Measurements from ENCODE around the gene FBXO31.

The FBXO31 gene, protein sequence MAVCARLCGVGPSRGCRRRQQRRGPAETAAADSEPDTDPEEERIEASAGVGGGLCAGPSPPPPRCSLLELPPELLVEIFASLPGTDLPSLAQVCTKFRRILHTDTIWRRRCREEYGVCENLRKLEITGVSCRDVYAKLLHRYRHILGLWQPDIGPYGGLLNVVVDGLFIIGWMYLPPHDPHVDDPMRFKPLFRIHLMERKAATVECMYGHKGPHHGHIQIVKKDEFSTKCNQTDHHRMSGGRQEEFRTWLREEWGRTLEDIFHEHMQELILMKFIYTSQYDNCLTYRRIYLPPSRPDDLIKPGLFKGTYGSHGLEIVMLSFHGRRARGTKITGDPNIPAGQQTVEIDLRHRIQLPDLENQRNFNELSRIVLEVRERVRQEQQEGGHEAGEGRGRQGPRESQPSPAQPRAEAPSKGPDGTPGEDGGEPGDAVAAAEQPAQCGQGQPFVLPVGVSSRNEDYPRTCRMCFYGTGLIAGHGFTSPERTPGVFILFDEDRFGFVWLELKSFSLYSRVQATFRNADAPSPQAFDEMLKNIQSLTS

DNA sequence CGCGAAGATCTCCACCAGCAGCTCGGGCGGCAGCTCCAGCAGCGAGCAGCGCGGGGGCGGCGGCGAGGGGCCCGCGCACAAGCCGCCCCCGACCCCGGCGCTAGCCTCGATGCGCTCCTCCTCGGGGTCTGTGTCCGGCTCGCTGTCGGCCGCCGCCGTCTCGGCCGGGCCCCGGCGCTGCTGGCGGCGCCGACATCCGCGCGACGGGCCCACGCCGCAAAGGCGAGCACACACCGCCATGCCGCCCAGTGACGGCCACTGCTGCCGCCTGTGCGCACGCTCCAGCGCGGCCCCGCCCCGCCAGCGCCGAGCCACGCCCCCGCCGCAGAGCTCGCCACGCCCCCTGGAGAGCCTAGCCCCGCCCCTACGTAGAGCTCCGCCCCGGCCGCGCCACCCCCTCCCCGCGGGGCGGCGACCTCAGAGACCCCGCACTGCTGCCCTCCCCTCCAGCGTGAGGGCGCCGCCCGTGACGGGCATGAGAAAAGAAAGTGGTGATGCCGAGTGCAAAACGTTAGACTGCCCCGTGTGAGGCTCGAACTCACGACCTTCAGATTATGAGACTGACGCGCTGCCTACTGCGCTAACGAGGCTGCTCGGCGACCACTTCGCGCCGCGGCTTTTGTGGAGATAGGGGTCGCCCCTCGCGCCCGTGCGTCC is at the start of gene FBXO31:
Gene FBXO31, minus strand, starts transcription at position 272 of the 657 bp plus-strand sequence. Its CDS starts 32 bp downstream, at position 240.
- DNase-seq, result peak; percentile 94

DNA sequence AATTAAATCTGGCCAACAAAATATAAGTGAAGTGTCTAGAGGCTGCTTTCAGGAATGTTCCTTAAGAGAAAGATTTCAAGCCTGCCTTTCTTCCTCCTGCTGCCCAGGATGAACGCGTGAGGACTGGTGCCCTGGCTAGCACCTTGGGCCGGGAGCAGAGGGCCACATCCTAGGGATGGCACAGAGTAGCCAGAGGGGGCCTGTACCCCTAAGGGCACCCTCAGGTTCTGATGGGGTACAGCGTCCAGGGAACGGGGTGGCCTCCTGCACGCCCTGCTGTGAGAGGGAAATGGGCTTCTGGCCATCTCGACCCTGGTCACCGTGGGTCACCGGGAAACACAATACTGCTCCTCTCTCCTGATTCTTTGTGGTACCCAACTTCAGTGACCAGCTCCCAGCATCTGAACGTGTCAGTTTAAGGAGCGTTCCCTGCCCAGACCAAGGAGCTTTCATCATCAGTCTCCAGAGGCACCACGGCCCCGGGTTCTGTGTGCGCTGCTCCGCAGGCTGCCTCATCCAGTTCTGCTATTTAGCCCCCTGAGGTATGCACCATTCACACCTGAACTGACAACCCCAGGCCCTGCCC is 48.8 kb upstream of the FBXO31 start:
- no peak for DNase-seq

DNA sequence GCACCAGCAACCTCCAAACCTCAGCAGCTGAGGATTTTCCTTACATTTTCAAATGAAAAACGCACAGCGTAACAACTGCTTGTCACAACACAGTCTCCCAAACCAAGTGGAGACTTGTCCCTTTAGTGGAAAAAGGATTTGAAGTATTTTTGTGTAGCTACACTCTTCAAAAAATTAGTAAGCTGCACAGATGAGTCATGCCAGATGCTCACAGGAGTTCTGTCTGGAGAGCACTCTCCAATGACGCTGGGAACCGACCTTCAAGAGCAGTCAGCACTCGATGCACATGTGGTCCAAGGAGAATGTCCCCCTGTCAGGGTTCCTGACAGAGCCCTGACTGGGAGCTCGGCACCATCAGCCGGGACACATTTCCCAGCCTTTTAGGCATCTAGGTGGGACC is 48.4 kb upstream of the FBXO31 start:
- DNase-seq, result no peak

DNA sequence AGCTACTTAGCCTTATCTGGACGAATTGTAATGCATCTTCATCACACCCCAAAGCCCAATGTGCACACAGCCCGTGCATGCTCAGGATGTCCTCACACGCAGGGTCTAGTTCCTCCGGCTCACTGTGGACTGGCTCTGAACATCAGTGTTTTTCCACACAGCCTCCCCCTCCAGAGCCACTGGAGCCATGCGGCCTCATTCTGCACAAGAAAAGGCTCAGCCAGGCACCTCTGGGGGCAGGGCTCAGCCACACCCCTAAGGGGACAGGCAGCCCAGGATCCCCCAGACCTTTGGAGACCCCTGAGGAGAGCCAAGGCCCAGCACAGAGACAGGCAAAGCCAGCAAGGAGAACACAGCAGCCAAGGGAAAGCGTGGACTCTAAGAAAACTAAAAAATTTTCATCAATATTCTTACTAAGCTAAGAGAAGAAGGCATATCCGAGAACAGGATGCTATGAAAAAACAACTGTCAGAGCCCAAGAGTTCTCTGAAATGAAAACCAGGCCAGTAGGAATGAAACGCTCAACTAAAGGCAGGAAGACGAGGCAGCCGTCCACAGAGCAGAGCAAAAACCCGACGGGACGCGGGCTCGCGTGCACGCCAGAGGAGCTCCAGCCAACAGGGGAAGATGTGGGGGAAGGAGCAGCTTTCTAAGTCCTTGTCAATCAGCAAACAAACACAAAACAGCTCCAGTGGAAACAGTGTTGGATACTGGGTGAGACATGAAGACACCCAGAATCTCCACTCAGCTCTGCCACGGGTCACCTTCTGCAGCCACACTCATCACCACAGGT is 43.0 kb upstream of the FBXO31 start:
- no peak for DNase-seq

DNA sequence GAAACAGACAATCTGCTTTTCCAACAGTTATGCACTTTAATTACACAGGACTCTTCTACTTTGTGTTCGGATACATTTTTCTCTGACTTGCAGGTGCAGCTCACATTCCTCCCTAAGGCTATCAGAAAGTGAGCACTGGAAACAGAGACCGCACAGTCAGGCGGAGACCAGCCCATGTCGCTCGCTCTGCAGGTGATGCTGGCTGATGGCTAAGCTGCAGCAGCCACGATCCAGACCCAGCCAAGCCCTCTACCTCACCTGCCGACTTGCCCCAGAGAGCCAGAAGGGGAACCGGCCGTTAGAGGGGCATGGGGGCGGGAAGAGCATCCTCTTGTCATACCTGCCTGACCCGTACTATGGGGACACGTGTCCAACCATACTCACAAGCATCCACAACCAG is 42.4 kb upstream of the FBXO31 start:
- no peak for DNase-seq

DNA sequence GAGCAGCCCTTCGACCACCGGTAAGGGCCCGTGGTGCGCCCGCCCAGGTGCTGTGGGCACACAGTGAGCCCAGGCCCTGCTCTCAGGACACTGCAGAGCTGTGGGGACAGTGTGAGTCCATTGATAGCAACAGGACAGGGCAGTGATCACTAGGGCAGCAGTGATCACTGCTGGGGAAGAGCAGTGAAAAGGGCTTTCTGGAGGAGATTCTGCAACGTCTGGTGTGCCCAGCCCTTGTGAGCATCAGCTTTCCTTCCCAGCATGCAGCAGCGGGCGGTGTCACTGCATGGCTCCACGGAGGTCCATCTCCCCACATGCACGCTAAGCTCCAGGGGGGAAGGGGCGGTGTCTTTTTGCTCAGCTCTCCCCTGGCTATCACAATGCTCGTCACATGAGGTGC is 40.7 kb upstream of the FBXO31 start:
- DNase-seq, result no peak

DNA sequence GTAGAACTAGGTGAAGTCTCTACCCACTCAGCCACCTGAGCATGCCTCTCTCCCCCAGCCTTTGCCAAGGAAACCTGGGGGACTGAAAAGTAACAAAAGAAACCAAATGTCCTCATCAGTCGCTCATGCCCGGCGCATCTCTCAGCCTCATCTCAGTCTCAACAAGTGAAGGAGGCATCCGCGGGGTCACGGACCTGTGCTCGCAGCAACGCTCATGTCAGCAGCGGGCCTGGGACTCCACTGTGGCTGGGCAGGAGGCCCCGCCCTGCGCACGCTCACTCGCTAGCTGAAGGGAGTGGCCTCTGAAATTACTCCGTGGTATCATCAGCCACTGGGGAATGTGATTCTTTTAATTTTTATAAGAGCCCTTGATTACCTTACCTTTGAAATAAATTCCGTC is 39.9 kb upstream of the FBXO31 start:
- DNase-seq, result no peak

DNA sequence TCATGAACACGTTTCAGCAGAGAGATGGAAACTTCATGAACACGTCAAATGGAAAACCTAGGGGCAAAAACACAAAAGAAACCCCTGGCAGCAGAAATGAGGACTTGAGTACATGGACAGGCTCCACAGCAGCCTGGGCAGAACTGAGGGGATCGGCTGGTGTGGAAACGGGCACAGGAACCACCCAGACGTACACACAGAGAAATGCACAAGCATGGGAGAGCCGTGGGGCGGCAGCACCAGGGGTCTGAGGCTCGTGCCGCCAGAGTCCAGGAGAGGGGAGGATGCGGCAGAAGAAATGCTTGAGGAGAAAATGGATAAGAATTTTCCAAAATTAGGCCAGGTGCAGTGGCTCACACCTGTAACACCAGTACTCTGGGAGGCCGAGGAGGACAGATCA is 38.5 kb upstream of the FBXO31 start:
- DNase-seq, result no peak

DNA sequence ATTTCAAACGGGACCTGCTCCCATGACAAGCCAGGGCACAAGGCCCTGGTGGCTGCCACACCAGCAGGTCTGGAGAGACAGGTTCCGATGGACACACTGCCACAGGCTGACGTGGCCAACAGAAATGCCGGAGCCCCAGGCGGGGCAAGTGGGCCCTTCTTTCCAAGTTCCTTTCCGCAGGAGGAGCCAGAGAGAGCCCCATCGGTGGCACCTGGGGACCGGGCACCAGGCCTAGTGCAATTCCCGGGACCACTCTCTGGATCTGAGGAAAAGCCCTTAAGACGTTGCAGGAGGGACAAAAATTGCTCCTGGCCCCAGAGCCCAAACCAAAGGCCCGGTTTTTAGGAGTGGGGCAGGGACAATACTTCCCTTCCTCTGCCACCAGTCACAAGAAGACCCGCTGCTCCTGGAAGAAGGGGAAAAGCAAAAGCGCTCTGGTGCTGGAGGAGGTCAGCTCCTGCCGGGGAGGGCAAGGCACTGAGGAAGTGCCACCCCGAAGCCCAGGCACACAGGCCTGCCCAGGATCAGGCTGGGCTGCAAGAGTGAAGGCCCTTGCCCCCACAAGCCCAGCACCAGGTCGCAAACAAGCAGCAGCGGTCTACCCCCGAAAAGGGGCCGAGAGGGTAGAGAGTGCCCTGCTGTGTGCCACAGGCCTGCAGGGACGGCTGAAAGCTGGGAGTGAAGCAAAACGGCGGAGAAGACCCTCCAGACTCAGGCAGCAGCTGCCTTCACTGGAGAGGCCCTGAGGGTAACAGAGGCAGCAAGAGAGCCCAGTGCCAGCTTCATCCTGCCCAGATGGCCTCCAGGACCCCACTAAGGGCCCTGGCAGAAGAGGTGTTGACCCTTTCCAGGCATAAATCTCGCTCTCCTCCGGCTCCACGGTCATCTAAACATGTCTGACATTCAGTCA is 37.7 kb upstream of the FBXO31 start:
- DNase-seq, result no peak

DNA sequence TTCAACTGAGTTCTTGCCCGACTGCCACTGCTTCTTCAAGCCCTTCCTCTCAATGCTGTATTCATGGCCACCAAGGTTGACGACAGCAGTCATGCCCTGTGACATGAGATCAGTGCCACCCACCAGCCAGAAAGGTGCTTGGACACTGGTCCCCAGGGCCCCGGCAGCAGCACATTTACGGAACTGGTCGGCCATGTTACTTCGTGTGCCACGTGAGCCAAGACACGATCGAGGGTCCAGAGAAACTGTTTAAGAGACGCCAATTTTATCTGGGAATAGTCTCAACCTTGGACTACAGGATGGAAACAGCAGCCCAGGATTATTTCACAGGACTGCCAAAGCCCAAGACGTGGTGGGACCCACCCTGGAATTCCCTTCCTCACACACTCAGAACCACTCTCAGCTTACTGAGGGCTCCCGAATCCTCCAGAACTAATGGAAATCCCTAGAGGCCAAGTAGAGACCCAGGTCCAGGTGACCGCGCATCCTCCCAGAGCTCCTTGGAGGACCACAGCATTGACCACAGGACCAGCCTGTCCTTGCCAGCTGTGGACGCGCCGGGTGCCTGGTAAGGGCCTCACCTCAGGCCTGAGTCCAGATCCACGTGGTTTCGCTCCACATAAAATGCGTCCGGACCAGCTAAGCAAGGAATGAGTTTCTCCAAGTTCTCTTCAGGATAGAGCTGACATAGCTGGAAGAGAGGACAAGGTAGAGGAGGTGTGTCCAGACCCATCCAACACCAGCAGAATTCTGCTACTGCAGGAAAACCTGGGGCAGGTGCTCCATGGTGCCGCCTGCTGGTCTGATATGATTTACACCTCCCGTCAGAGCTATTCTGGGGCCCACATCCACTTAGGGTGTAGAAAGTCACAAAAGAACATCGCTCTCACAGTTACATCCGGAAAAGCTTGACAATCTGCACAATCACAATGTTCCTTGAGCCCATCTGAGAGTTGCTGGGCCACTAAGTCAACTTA is 36.7 kb upstream of the FBXO31 start:
- DNase-seq, result no peak

DNA sequence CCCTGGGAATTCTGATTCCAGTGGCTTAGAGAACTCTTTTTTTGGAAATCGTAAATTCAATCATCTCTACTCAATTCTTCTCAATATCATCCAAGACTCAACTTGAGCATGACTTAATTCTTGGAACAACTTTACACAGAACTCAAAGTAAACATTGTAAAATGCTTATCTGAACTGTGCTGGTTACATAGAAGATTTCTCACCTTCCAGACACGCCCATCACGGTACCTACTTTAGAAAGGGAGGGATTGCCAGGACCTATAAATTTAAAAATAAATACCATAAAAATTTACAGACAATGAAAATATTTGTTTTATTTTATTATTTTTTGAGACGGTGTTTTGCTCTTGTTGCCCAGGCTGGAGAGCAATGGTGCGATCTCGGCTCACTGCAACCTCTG is 35.1 kb upstream of the FBXO31 start:
- no peak for DNase-seq

DNA sequence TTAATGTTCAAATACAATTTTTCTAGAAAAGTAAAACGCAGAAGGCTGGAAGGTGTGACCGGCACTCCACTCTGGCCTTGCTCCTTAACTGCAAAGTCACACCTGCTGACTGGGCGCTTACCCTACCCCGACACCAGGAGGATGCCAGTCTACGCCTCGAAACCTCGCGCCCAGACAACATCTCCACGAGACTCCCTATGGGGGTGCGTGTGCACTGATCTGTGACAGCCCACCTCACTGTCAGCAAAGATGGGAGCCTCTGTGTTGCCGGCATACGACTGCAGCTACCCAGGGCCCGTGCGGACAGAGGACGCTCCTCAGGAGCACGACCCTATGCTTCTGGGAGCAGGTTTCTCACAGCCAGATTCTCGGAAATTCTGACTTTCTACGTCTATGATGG is 34.6 kb upstream of the FBXO31 start:
- DNase-seq, result no peak

DNA sequence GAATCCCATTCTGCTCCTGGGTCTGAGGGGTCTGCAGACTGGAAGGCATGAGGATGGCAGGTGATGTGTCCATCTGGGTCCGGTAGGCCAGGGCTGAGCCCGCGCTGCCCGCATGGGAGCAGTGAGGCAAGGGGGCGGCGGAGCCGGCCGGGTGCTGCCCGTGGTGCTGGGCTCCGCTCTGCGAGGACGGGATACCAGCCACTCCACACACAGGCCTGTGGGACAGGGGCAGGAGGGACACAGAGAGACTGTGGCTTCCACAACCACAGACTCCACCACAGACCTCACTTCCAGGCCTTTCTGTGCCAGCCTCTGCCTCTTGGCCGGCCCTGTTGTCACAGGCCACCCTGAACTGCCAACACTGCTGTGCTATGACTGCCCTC is 33.9 kb upstream of the FBXO31 start:
- no peak for DNase-seq

DNA sequence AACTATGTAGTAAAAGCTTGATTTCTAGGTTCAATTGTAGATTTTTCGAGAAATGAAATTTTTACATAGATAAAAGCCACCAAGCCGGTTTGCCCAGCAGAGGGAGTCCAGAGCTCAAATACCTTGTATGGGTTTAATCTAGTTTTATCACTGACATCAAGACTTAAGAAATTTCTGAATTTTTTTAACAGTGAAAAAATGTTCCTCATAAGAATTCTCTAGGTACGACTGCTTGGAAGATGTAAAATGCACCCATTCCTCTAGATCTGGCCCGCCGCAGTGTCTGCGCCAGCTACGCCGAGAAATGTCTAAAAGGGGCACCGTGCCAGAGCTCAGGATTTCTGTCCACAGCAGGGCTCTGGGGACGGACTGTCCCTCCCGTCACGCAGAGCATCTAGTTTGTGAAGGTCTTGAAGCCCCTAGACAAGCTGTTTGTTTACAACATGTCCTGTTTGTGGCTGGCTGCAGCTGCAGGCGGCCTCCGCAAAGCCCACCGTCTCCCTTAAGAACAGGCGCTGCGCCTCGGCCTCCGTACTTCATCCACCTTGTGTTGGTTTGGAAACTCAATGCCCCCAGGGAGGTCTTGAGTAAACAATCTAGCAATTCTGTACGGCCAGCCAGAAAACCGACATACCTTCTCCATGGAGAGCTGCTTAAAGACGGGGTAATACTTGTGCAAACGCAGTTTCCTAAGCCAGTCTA is 33.4 kb upstream of the FBXO31 start:
- DNase-seq, result no peak

DNA sequence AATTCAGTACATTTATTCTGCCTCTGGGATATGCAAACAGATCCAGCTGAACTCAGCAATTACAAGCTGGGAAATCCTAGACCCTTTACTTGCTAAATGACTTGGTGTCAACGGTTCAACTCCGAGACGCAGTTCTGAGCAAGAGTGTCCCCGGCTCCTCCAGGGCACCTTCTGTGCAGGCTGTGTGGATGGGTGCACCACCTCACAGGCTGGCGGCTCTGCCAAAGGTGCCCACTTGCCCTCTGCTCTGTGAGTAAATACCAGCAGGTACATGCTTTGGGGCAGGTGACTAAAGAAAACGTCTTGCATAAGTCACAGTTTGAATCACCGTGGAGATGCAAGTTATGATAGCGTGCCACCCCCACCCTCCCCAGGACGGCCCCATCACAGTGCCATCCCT is 31.9 kb upstream of the FBXO31 start:
- DNase-seq, result no peak

DNA sequence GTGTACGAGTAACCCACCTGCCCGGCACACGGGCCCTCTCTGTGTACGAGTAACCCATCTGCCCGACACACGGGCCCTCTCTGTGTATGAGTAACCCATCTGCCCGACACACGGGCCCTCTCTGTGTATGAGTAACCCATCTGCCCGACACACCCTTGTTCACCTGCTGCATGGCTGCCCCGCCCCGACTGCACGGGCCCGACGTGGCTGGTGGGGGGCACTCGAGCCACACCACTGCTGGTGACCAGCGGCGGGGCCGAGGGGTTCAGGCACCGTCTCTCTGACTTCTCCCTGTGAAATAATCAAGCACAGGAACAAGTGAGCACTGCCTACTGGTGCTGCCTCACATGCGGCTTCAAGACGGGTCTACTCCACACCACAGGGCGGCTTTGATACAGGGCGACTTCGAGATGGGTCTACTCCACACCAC is 30.7 kb upstream of the FBXO31 start:
- DNase-seq, result no peak

DNA sequence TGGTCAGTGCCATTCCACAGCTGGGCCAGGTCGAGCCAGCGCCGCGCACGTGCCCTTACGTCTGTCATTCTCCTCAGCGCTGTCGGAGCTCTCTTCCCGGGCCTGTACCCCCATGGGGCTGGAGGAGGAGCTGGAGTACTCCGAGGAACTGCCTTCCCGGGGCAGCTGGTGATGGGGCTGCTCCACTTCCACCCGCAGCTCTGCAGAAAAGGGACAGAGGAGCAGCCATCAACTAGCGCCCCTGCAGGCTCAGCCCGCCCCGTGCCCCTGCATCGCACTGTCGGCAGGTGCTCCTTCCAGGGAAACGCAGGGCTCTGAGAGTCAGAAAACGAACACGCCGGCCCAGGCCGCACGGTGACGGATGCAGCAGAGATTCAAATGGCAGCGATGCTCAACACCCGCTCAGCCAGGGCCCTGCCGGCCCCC is 29.4 kb upstream of the FBXO31 start:
- DNase-seq, result no peak

DNA sequence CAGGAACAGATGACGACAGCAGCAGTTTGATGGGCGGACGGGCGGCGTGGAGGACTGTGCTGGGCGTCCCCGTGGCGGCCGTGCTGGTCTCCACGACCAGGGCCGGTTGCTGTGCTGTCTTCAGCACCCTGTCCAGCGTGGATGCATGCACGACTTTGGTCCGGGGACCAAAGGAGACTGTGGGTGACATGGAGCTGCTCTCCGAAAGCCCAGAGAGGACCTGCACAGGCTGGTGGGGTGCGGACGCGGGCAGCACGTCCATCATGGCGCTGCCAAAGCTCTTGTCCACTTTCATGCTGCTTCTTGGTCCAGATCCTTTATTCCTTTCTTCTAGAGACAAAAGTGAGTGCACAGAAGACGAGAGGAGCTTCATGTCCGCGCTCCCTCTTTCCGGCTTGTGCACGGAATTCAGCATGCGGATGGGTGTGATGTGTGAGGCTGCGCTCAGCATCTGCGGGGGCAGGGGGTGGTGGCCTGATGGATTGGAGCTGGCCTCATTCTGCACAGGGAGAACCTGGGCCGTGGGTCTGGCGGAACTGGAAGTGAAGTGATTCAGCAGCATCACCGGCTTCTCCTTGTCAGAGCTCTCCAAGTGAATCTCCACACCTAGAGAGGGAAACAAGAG is 28.9 kb upstream of the FBXO31 start:
- no peak for DNase-seq

Data from left hindlimb (tissue), 1 donor.